GM18498 (cell line): Measurements from ENCODE around the gene NTRK3.
"Not testable (repeated sequence)": the region's sequence is repeated elsewhere in the genome, so short reads cannot be mapped to it uniquely, and the experiment has no call there.

Experiments
- ATAC-seq: cut with Tn5 transposase; IDR thresholded peaks from one replicate; pipeline ENCODE4 v1.9.1; 2021; ENCODE audit warnings: mild to moderate bottlenecking, moderate library complexity; ENCODE audit not compliant: unreplicated experiment

The NTRK3 gene

DNA sequence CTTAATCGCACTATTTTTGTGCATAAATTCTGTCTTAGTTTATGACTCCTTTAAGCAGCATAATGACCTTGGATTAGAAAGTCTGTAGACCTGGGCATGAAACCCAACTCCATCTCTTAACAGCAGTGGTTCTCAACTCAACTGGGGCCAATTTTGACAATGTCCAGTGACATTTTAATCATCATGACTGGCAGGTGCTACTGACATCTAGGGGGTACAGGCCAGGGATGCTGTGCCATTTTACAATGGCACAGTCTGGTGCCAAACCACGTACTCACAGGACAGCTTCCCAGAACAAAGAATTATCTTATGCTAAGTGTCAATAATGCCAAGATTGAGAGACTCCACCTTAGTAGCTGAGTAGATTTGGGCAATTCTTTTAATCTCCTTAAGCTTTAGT is 405.0 kb downstream of the NTRK3 start:
- ATAC-seq, result no peak

GRCh38 chr15:87850916-87851315 is 405.6 kb downstream of the NTRK3 start:
- ATAC-seq, result no peak

DNA sequence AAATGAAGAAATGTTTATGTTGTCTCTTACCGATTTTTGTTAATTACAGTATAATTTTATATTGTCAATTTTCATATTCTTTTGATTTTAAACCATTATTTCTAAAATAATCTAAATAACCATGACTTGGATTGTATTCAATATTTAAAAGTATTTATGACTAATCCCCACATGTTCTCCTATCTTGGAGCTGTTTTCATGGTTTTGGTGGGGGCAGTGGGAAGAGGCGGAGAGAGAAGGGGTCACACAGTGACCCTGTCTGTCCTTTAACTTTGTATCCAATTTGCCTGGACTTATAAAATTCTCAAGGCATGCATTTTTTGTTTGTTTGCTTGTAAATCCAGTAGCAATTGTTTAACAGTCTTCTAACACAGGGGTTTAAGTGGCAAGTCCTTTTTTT is 407.4 kb downstream of the NTRK3 start:
- no peak for ATAC-seq

DNA sequence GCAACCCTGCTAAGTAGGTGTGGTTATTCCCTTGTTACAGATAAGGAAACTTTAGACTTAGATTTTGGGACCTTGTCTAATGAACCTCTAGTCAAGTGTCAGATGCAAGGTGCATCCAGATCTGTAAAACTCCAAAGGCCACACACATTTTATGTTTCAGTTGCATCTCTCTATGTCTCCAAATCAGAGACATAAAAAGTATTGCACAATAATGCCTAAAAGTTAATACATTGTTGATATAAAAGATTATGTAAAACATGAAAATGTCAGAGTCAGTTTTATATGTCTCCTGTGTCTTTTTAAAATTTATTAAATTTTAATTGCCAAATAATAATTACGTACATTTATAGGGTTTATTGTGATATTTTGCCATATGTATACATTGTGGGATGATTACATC is 408.5 kb downstream of the NTRK3 start:
- no peak for ATAC-seq

- ATAC-seq, result no peak
Observed at GRCh38 chr15:87846746-87847145, 409.8 kb downstream of the NTRK3 start.

- no peak for ATAC-seq
Observed at GRCh38 chr15:87843312-87843711, 413.2 kb downstream of the NTRK3 start.

- ATAC-seq, result no peak
Observed at GRCh38 chr15:87841426-87841998, 415.0 kb downstream of the NTRK3 start.

DNA sequence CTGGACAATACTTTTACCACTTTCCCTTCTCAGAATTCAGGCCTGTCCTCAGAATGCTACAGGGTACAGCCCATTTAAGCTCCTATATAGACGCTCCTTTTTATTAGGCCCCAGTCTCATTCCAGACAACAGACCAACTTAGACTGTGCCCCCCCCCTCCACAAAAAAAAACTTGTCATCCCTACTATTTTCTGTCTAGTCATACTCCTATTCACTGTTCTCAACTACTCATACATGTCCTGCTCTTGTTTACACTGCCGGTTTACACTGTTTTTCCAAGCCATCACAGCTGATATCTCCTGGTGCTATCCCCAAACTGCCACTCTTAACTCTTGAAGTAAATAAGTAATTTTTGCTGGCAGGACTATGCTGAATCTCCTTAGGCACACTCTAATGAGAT is 420.7 kb downstream of the NTRK3 start:
- not testable (repeated sequence) for ATAC-seq

DNA sequence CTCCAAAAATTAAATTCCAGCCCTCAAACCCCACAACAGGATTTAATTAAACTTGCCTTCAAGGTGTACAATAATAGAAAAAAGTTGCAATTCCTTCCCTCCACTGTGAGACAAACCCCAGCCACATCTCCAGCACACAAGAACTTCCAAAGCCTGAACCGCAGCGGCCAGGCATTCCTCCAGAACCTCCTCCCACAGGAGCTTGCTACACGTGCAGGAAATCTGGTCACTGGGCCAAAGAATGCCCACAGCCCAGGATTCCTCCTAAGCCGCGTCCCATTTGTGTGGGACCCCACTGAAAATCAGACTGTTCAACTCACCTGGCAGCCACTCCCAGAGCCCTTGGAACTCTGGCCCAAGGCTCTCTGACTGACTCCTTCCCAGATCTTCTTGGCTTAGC is 423.2 kb downstream of the NTRK3 start:
- not testable (repeated sequence) for ATAC-seq

DNA sequence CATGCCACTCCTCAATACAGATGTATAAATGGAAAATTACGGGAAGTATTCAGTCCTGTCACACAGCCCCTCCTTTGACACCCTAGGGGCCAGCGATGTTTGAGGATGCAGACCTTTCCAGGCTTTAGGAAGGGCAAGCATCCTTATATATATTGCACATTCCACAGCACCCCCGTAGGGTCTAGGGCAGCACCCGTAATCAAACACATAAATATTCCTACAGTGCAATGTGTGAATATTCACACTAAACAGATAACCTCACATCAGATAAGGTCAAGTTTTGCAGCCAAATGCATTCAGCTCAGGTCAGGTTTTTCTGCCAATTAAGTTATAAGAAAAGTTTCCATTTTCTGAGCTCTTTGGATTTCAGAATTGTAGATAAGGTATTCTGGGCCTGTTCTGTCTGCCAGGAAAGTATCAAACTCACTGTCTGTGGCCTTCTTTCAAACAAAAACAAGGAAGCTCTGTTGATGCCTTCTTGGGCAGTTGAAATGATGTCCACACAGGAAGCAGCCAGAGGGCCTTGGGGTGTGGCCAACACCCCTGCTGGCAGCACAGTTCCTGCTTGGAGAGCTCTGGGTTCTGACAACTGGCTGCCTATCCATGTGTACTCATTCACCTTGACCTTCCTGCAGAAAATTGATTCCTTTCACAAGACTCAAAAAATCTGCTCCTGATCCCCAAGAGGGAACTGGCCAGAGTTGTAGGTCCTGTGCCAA is 427.0 kb downstream of the NTRK3 start:
- no peak for ATAC-seq

DNA sequence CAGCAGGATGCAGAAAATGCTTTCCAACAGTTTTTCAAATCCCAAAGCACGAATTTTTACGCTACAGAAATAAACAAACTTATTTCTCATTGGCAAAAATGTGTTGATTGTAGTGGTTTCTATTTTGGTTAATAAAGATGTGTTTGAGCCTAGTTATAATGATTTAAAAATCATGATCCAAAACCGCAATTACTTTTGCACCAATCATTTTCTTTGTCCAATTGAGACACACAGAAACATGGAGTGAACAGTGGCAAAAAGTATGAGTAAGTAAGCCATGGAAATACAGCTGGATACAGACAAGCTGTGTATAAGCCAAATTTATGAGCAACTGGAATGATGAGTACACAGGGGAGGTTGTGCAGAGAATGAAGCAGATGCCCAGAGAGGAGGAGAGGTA is 427.9 kb downstream of the NTRK3 start:
- ATAC-seq, result no peak

- ATAC-seq, result no peak
Observed at GRCh38 chr15:87827131-87827530, 429.4 kb downstream of the NTRK3 start.

GRCh38 chr15:87826119-87826747 is 430.3 kb downstream of the NTRK3 start:
- ATAC-seq, result no peak

GRCh38 chr15:87818756-87819155 is 437.8 kb downstream of the NTRK3 start:
- ATAC-seq, result no peak

DNA sequence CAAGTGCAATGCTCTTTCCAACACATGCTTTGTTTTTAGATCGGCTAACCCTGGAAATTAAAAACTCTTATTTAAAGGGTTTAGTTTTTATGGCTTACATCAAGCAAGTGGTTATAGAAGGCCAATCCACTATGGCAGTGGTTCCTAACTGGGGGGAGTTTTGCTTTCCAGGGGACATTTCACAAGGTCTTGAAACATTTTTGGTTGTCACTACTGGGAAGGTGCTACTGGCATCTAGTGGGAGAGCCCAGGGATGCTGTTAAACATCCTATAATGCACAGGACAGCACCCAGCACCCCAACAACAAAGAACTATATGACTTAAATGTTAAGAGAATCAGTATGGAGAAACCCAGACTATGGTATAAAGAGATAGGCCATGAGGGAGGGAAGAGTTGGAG is 439.0 kb downstream of the NTRK3 start:
- ATAC-seq, result no peak

GRCh38 chr15:87816811-87817210 is 439.7 kb downstream of the NTRK3 start:
- ATAC-seq, result no peak

DNA sequence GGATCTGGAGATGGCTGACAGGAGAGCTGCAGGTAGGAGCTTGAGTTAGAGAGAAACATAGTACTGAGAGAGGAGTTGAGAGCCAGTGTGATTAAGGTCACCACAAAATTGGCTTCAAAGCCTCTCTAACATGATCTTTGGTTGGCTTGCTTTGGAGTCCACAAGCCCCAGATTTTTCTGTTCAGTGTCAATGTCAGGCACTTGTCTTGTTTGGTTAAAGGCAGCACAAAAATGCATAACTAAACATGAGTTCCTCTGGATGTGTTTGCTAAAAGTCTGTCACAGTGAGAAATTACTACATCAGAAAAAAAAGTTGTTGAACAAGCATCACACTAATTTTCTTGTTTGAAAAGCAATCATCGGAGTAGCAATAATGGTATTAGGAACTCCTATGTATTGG is 440.5 kb downstream of the NTRK3 start:
- no peak for ATAC-seq
